NCI-H2107 (cell line): ENCODE results near the gene MFAP4.
"Not testable (repeated sequence)": the region's sequence is repeated elsewhere in the genome, so short reads cannot be mapped to it uniquely, and the experiment has no call there.

Experiments
- DNase-seq: peaks from one replicate; lab custom pipeline; 2025; lab: John Stamatoyannopoulos, UW

MFAP4 gene

DNA sequence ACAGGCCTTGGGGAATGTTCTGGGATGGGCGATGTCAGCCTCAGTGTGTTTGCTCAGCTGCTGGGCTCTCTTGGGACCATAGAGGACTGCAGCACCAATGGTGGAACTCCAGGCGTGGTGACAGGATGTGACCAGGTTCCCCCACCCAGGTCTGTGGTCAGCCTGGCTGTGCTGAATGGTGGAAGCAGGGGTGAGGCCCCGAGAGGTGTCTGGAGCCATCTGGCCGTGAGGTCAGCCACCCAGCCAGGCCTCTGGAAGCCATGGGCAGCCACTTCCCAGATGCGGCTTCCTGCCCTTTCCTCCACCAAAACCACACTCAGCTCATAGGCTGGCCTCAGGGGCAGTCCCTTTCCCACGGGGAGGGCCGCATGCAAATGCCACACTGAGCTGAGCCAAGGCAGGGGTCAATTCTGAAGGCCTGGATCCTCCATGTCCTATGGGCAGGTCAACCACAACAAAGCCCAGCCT is 16.5 kb downstream of the MFAP4 start:
- no peak for DNase-seq

DNA sequence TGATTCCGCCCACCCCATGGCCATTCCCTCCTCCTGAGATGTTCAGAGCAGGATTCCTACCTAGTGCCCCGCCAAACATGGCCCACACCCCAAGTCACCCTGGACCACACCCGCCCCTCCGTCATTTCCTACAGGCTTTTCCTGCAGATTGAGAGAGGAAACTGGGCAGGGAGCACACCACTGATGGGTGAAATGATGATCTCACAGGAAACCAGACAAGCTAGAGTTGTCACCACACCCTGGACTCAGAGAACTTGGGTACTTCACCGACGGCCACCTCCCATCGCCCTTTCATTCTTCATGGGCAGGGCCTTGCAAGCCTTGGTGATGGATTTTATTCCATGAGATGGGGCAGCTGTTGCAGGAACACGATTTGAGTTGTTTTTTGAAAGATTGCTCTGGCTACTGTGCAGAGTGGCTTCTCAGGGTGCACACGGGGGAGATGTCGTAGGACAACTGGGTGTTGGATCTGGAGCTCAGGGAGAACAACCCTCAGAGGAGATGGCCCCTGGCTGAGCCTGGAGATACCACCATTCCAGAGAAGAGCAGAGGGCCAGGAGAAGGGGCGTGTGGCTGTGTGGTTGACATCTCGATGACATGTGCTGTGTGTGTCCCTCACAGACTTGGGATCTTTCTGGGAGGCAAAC is 17.0 kb downstream of the MFAP4 start:
- no peak for DNase-seq

DNA sequence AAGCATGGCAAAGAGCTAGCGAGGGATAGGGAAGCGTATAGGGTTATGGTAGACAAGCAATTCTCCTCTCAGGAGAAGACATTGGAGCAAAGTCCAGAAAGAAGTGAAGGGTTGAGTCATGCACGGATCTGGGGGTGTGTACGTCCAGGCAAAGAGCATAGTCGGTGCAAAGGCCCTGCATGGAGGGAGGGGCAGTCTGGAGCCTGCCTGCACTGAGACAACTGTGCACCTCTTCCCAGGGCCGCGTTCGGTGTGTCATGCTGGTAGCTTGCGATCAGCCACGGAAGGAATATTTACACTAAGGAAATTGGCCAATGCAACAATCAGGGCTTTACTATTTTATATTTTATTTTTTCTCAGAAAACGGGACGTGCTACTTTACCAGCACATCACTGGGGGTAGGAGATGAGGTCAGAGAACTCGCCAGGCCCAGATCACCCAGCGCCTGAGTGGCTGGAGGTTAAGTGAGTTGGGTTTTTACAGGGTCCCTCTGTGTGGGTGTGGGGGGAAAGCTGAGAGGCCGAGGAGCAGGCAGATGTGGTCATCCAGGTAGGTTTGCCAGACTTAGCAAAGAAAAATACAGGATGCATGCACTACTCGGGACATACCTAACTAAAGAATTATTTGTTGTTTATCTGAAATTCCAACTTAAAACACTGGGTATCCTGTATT is 17.7 kb downstream of the MFAP4 start:
- DNase-seq = no peak

DNA sequence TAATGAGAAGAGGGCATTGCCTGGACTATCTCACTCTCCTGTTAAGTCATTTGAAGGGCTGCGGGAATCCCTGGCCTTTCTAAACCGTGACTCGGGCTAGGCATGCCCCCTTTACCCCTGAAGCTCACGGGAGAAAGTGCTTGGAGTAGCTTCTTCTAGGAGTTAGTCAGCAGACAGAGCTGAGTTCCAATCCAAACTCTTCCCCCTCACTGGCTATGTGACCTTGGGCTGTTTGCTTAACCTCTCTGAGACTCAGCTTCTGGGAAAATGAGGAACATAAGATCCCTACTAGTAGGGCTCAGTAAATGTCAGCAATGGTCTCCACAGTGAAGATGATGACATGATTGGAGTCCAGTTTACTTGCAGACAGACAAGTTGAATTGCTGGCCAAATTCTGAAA is 18.8 kb downstream of the MFAP4 start:
- no peak for DNase-seq

DNA sequence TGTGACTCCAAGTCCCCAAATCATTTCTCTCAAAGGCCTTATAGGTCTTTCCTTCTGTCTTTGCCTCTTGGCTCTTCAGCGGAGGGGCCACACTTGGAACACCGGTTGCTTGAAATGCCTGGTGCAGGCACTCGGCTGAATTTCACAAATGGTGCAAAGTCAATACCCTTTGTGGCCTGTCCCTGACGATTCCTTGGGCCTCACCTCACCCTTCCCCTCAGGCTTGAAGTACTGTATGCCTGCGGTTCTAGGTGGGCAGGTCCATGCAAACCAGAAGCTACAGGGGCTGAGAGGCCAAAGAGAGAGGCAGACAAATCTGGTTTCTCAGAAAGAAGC is 20.4 kb downstream of the MFAP4 start:
- no peak for DNase-seq

DNA sequence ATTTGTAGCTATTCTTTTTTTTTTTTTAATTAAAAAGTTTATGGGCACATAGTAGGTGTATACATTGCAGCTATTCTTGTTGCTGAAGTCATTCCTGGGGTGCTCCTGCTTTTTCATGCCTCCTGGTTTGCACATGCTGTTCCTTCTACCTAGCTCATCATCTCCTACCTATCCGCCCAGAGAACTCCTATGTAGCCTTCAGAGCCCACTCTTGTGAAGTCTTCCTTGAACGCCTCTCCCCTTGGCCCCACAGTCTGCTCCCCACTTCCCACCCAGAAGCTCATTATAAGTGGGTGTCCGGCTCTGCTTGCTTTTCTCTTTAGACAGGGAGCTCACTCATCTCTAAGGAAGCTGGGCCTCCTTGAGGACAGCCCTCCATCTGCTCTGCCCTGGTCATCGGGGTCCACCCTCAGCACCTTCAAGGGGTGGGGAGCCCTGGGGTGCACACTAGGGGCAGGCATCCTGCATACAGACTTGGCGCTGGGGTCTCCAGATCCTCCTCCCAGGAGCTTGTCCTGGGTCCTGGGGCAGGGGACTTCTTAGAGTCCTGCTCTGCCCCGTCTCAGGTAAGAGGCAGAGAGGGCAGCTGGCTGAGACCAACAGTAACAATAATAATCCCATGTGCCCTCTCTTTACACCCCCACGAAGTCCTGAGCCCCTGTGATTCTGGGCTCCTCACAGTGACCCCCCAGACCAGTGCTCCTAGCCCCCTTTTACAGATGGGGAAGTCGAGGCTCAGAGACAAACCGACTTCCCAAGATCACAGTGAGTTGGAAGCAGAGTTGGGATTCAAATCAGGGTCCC is 21.0 kb downstream of the MFAP4 start:
- no peak for DNase-seq

DNA sequence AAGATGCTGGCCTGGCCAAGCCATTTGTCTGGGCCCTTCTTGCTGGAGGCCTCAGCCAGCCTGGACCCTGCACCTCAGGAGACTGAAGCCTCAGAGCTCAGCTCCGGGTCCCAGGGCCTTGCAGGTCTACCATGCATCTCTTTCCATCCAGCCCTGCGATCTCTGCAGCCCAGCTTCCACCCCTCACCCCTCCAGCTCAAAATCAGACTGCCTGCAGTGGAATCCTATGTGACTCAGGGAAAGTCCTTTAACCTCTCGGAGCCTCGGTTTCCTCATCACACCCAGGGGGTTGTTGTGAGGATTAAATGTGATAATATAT is 21.5 kb downstream of the MFAP4 start:
- DNase-seq = no peak

DNA sequence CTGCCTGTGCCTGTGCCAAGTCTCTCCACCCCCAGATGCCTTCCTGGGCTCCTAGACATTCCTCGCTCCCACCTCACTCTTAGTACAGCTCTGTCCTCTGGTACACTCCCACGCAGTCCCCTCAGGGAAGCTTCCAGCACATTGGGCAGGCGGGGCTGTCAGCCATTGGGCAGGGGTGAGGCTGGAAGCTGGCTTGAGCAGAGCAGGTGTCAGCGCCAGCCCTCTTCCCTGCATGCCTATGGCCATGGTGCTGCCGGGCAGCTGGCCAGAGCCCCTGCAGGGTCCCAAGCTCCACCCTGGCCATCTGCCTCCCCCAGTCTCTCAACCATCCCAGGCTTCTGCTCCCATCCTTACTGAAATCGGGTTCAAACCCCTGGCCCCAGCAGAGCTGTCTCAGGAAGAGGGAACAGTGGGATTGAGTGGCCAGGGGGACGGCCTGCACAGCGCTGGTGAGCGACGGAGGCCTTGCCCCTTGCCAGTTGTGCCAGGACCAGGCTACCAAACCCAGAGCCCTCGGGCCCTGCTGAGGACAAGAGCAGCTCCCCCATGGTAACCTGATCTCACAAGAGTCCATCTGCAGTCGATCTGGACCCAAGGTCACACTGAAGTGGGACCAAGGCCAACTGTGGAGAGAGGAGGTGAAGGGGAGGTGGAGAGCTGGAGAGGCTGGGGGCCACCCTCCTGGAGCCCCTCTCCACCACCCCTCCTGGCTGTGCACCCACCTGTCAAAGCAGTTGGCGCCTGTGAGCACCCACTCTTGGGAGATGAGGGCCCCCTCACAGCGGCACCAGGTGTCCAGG is 22.1 kb downstream of the MFAP4 start:
- no peak for DNase-seq

DNA sequence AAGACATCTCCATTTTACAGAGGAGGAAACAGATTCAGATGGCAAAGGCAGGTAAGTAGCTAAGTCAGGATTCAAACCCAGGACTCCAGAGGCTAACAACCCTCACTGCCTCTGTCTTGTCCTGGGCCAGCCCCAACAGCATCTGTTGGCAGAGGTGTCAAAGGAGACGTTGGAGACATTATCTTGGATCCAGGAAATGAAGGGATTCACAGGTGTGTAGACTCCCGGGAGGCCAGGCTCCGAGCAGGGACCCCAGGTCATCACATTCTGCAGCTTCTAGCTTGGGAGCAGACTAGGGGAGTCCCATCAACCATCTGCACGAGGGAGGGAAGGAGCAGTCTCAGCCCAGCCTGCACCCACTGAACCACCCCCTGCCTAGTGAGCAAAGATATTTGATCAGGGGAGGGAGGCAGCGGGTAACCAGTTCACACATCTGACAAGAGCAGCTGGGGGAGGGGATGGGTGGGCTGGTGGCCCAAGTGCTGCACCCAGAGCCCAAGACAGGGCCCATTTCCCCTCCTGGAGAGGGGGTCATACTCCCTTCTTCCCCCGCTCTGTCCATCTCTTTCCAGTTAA is 23.4 kb downstream of the MFAP4 start:
- no peak for DNase-seq

DNA sequence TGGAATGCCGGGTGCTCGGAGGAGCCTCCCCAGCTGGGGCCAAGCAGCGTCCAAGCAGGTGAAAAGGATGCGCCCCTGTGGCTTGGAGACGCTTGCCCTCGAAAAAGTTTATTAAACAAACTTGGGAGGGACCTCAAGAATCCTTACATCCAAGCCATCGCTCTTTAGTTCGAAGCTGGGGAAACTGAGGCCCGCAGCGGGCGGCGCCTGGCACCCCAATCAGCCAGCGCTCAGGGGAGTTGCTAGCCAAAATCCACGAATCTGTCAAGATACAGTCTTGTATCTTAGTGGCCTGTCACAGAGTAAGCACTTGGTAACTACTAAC is 23.9 kb downstream of the MFAP4 start:
- no peak for DNase-seq

DNA sequence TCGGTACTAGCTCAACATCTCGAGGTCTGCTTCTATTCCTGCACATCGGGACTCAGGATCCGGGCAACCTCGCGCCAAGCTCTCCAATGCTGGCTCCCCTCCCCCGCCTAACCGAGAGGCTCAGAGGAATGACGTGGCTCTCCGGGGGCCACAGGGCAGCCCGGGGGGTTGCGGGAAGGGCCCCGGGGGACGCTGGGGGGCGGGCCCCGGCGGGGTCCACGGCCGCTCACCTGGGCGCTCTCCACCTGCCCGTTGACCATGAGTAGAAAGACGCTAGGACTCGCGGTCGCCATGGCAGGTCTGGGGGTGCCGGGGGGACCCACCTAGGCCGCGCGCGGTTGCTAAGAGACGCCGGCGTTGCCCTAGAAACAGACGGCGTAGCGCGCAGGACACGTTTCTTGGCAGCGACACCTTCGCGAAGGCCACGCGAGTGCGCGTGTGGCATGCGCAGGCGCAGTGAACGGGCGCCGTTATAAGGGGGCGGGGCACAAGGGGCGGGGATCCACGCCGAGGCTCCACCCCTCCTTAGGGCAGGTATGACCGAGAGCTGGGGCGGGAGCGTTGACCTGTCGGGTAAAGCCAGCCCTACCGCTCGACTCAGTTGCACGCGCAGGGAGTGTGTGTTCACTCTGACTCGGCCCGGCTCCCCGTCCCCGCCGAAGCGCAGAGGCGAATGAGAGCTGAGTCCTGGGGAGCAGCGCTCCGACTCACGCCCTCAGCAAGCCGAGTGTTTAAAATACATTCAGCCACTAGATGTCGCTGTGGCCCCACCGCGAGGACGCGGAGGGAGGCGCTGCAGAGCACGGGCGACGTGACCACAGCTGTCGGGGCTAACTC is 24.5 kb downstream of the MFAP4 start, which contains the start of gene B9D1:
Gene B9D1 (minus strand): TSS at position 447 of the 837 bp plus-strand sequence. CDS start 154 bp downstream, at position 293.
- peak; percentile 74 for DNase-seq

DNA sequence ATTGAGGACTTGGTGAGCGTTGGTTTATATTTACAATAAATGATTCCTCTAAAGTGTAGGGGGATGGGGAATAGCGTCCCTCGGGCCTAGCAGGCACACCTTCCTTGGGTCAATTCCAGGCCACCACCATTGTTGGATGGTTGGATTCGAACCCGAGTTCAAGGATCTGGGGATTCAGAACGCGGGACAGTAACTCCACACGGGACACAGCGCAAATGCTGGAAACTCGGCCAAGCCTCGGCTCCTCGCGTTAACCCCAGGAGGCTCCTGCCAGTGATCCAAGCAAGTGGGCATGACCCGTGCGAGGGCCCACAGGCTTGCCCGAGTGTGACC is 25.1 kb downstream of the MFAP4 start:
- no peak for DNase-seq

DNA sequence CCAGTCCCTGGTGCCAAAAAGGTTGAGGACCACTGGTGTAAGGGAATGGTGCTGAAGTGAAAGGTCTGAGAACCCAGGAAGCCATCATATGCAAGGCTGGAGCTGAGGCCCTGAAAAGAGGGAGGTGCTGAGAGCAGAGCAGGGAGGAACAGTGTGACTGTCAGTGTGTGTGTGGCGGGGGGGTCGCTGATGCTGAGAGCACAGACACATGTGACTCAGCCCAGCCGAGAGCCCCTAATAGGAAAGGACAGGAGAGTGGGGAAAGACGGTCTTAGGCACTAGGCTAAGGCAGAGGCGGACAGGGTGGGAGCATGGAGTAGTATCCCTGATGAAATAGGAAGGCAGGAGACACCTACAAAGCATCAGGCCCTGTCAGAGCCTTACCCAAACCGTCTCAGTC is 25.7 kb downstream of the MFAP4 start:
- DNase-seq = no peak

DNA sequence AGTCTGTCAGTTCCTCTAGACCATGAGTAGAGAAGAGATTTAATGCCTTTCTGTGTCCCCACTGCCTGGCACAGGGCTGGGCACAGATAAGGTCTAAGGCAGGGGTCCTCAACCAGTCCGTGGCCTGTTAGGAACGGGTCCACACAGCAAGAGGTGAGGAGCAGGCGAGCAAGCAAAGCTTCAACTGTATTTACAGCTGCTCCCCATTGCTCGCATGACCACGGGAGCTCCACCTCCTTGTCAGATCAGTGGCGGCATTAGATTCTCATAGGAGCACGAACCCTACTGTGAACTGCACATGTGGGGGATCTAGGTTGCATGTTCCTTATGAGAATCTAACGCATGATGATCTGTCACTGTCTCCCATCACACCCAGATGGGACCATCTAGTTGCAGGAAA is 26.2 kb downstream of the MFAP4 start:
- no peak for DNase-seq

DNA sequence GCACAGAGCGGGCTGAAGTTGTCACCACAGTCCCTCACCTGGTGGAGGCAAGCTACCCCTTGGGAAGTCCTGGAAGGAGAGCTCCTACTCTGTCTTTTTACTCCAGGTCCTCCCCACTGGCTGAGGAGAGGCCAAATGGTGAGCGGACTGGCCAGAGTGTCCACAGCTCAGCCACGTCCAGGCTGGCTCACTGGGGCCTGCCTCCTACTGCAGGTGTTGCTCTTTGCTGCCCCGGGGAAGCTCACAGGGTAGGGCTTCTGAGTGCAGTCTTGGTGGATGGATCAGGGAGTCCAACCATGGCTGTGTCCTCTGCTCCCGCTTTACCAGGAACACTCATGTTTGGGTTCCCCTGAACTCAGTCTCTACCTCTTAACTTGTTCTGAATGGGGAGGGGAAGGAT is 27.1 kb downstream of the MFAP4 start:
- DNase-seq = no peak

DNA sequence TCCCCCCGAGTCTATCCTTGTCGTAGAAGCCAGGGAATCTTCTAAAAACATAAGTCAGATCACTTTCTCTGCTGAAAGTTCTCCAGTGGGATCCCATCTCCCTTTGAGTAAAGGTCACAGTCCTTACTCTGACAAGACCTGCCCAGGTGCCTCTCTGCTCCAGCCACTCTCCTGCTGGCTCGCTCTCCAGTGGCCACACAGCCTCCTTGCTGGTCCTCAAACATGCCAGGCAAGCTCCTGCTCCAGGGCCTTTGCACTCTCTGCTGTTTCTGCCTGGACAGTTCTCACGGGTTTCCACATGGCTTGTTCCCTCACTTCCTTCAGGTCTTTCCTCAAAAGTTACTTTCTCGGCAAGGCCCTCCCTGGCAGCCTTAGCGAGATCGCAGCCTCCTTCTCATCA is 27.8 kb downstream of the MFAP4 start:
- DNase-seq = no peak

DNA sequence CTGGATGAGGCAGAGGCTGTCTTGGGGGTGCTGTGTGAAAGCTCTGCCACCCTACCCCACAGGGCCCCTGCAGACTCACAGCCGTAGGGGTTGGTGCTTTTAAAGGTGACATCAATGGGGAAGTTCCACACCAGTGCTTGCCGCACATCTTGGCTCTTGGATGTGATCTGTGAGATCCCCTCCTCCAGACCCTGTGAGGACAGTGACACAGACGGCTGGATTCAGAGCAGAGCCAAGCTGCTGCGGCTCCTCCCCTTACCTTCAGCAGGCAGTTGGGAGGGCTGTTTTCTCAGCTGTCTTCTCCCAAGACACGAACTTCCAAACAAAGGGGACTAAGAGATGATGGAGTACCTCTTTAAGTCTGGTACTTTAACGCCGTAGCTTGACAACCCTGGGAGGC is 29.2 kb downstream of the MFAP4 start:
- DNase-seq = no peak

DNA sequence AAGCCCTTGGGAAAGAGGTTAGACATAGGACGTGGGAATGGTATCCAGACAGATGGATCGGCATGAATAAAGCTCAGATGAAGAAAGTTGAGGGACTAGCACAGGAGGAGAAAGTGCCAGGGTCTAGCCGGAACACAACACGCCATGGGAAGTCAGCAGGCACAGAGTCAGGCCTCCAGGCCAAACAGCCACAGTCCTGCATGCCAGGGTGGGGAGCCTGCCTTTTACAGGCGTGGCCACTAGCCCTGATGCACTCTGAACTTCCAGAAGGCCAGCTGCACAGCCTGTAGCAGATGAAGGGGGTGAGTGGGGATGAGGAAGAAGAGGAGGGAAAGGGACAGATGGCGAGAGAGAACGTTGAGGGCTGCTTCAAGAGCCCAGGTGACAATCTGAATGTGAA is 29.6 kb downstream of the MFAP4 start:
- DNase-seq = no peak

DNA sequence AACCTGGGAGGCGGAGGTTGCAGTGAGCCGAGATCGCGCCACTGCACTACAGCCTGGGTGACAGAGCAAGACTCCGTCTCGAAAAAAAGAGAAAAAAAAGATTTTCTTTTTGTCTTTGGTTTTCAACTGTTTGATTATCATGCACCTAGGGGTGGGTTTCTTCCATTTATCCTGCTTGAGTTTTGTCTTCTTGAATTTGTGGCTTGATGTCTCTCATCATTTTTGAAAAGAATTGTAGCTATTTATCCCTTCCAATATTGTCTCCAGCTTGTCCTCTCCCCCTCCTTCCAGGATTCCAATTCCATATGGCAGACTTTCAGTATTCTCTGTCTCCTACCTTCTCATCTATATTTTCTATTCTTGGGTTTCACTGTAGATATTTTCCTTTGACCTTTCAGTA is 32.2 kb downstream of the MFAP4 start:
- no peak for DNase-seq

DNA sequence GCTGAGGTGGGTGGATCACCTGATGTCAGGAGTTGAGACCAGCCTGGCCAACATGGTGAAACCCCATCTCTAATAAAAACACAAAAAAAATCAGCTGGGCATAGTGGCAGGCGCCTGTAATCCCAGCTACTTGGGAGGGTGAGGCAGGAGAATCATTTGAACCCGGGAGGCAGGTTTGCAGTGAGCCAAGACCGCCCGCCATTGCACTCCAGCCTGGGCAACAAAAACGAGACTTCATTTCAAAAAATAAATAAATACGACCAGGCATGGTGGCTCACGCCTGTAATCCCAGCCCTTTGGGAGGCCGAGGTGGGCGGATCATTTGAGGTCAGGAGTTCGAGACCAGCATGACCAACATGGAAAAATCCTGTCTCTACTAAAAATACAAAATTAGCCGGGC is 33.6 kb downstream of the MFAP4 start:
- not testable (repeated sequence) for DNase-seq

DNA sequence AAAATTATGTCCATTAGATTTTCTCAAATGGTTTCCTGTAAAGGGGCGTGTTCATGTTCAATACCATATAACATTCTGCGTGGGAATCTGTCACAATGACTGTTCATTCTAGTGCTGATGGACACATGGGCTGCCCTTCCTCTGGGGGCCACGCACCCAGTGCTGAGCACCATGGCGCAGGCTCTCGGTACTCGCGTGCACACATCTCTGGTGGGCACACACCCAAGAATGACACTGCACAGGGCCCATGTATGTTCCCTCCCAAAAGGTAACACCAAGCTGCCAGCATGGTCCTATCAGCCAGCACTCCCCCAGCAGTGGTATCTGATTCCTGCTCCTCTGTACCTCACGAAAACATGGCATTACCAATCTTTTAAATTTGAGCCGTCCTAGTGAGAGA is 38.2 kb downstream of the MFAP4 start:
- DNase-seq = no peak
